B cell (primary cell): ENCODE results near the gene OR2M7. TPM values are rescaled to one million over a fixed set of nuclear protein-coding genes. Genes with fewer than 3 reads are reported as not detected.
"Not testable (repeated sequence)": the region's sequence is repeated elsewhere in the genome, so short reads cannot be mapped to it uniquely, and the experiment has no call there.

Source experiments
- ATAC-seq: fragments of 200-7000 bp; cut with Tn5 transposase; one replicate; pipeline ENCODE4 v1.10.0; 2021; ENCODE audit warnings: low read depth, mild to moderate bottlenecking, moderate number of reproducible peaks, moderate library complexity
- CTCF ChIA-PET: fragments of 350-600 bp; sonication (Branson Sonifier 250); formaldehyde crosslinking; loops from one replicate; lab custom pipeline; 2021; ENCODE audit warnings: antibody characterized with exemption, inconsistent platforms; lab: Charles Lee
- POLR2A ChIA-PET: fragments of 350-600 bp; sonication (Branson Sonifier 250); formaldehyde crosslinking; loops from one replicate; lab custom pipeline; 2021; ENCODE audit warnings: antibody characterized with exemption; lab: Charles Lee
- DNase-seq: peaks from one replicate; pipeline ENCODE4 v3.0.0; 2013
- H2AFZ ChIP-seq: 2 replicates; pipeline ENCODE4 v1.6.1; 2012; ENCODE audit warnings: mild to moderate bottlenecking, low read depth, low read length; ENCODE audit not compliant: insufficient read depth, poor library complexity, severe bottlenecking
- H3K27ac ChIP-seq, 2 donors: 1 replicate in 1 of 2; 2 replicates in 1 of 2; pipeline ENCODE4 v1.5.1; 2012 to 2013; ENCODE audit warnings: low read length in 2 of 2, mild to moderate bottlenecking in 2 of 2, moderate library complexity in 1 of 2
- H3K27me3 ChIP-seq, 4 experiments: fragments of 200-600 bp in 1 of 4; sonication (generic) in 1 of 4; replicated peaks in 1 of 4; 1 replicate in 2 of 4; 2 replicates in 2 of 4; pipeline versions ENCODE4 v1.6.1 to v1.7.0; 2013 to 2016; ENCODE audit warnings: low read length in 3 of 4, mild to moderate bottlenecking in 2 of 4, mixed read lengths in 1 of 4, moderate library complexity in 1 of 4; ENCODE audit not compliant: insufficient read depth in 4 of 4, control insufficient read depth in 3 of 4; ENCODE audit errors: control extremely low read depth in 1 of 4
- H3K36me3 ChIP-seq, 2 experiments: replicated peaks in 1 of 2; 1 replicate in 1 of 2; 2 replicates in 1 of 2; pipeline versions ENCODE4 v1.6.1 to v1.7.1; 2013; ENCODE audit warnings: low read length in 1 of 2; ENCODE audit not compliant: insufficient read depth in 2 of 2, control insufficient read depth in 1 of 2; ENCODE audit errors: control extremely low read depth in 1 of 2, extremely low read depth in 1 of 2
- H3K4me1 ChIP-seq, 2 donors: fragments of 200-600 bp in 1 of 2; sonication (generic) in 1 of 2; 1 replicate in 1 of 2; 2 replicates in 1 of 2; pipeline versions ENCODE4 v1.5.1 to v1.6.1; 2013 to 2017; ENCODE audit warnings: low read length in 2 of 2; ENCODE audit not compliant: control insufficient read depth in 2 of 2, insufficient read depth in 2 of 2
- H3K4me2 ChIP-seq: replicated peaks from 2 replicates; pipeline ENCODE3; 2012; ENCODE audit warnings: mild to moderate bottlenecking, low read depth, low read length; ENCODE audit not compliant: poor library complexity, severe bottlenecking
- H3K4me3 ChIP-seq, 5 experiments: fragments of 200-600 bp in 1 of 5; sonication (generic) in 1 of 5; 1 replicate in 3 of 5; 2 replicates in 2 of 5; pipeline versions ENCODE4 v1.5.1 to v1.7.0; 2011 to 2016; ENCODE audit warnings: low read length in 4 of 5, mild to moderate bottlenecking in 4 of 5, low read depth in 2 of 5, control low read depth in 1 of 5, moderate library complexity in 1 of 5; ENCODE audit not compliant: insufficient read depth in 1 of 5; ENCODE audit errors: control extremely low read depth in 1 of 5, extremely low read depth in 1 of 5
- H3K79me2 ChIP-seq: fragments of 200-600 bp; sonication (generic); one replicate; pipeline ENCODE4 v1.6.0; 2016; ENCODE audit warnings: low read length; ENCODE audit not compliant: control insufficient read depth, insufficient read depth
- H3K9ac ChIP-seq: fragments of 200-600 bp; sonication (generic); 2 replicates; pipeline ENCODE4 v1.6.1; 2017; ENCODE audit warnings: mild to moderate bottlenecking, low read length, moderate library complexity
- H3K9me3 ChIP-seq, 3 donors: one replicate each; pipeline versions ENCODE4 v1.6.1 to v1.7.1; 2013; ENCODE audit warnings: low read length in 2 of 3; ENCODE audit not compliant: control insufficient read depth in 2 of 3, insufficient read depth in 1 of 3; ENCODE audit errors: control extremely low read depth in 1 of 3
- H4K20me1 ChIP-seq: 2 replicates; pipeline ENCODE4 v1.6.0; 2012; ENCODE audit warnings: mild to moderate bottlenecking, low read length; ENCODE audit not compliant: insufficient read depth, control insufficient read depth, poor library complexity, severe bottlenecking
- H3K27ac Mint-ChIP-seq: one replicate; pipeline ENCODE4 v1.8.0; 2021; ENCODE audit warnings: mixed read lengths
- H3K27me3 Mint-ChIP-seq: one replicate; pipeline ENCODE4 v1.8.0; 2021; ENCODE audit warnings: mixed read lengths
- H3K4me1 Mint-ChIP-seq: one replicate; pipeline ENCODE4 v1.8.0; 2021; ENCODE audit warnings: mixed read lengths
- H3K4me3 Mint-ChIP-seq: one replicate; pipeline ENCODE4 v1.8.0; 2021; ENCODE audit warnings: mixed read lengths
- H3K9me3 Mint-ChIP-seq: one replicate; pipeline ENCODE4 v1.8.0; 2022; ENCODE audit warnings: mixed read lengths; ENCODE audit not compliant: insufficient read depth
- CTCF ChIP-seq: fragments of 200-600 bp; IDR thresholded peaks from one replicate; pipeline ENCODE4 v1.8.0; 2022; ENCODE audit warnings: antibody characterized with exemption, mild to moderate bottlenecking
- EZH2 ChIP-seq: IDR thresholded peaks from 2 replicates; pipeline ENCODE4 v1.6.1; 2012; ENCODE audit warnings: borderline replicate concordance, low read depth, mild to moderate bottlenecking, moderate library complexity, low read length; ENCODE audit not compliant: insufficient read depth, poor library complexity, severe bottlenecking
- WGBS: methylation state at CpG from one replicate; pipeline ENCODE4 v1.1.5; 2013; ENCODE audit warnings: missing lambda C conversion rate; ENCODE audit not compliant: insufficient coverage; 5-methylcytosine and 5-hydroxymethylcytosine counted together
- intact Hi-C: fragments of 100-400 bp; cut with micrococcal nuclease; formaldehyde crosslinking; loops from one replicate; pipeline ENCODE4 v1.10.0; 2022
- polyA plus RNA-seq: library from polyadenylated mRNA; depleted of rRNA; stranded (reverse); fragments of >200 nt; gene quantifications from 2 replicates; pipeline ENCODE4 v1.2.3, GENCODE V29; 2012
- total RNA-seq, 2 donors: library from RNA; stranded (reverse); fragments of 120-200 nt in 1 of 2; gene quantifications; 1 replicate in 1 of 2; 2 replicates in 1 of 2; pipeline versions ENCODE4 v1.2.3 to v1.2.4, GENCODE V29; 2013 to 2022

The OR2M7 gene
- total and polyA plus RNA-seq, 2 donors (not counting 1 experiment from before 2014, with no cell fraction given): not detected

GRCh38 chr1:248316796-248317195 lies 7.6 kb downstream of the OR2M7 start:
- no peak overlapping the region for H3K4me3 Mint-ChIP-seq
- Histone ChIP-seq H3K9ac (no peak overlapping the region), H4K20me1 (no peaks in the 10 kb centered on the region), H3K4me3 (no peak overlapping the region), H3K4me1 (no peaks in the 10 kb centered on the region), H2AFZ (no peak overlapping the region), H3K79me2 (no peaks in the 10 kb centered on the region), H3K27ac (no peak overlapping the region), H3K36me3 (no peaks in the 10 kb centered on the region), H3K4me2 (no peak overlapping the region), H3K9me3 (peaks cover 1 to 9% (median 2%) of the 10 kb centered on the region in 3 donors), H3K27me3 (peaks cover 0 to 8% (median 0%) of the 10 kb centered on the region in 4 experiments)
- 87% methylated on average over 11 of the region's 11 CpGs for WGBS
- no peak for DNase-seq
- TF ChIP-seq EZH2 (no peak), CTCF (no peak)
- ChIA-PET POLR2A (no interaction called here), CTCF (no interaction called here)
- intact Hi-C loops: no loop called here
- no peaks in the 10 kb centered on the region for H3K4me1 Mint-ChIP-seq
- peaks cover 19% of the 10 kb centered on the region for H3K27me3 Mint-ChIP-seq
- peaks cover 15% of the 10 kb centered on the region for H3K9me3 Mint-ChIP-seq
- no peak for ATAC-seq
- H3K27ac Mint-ChIP-seq: no peak overlapping the region

GRCh38 chr1:248306740-248307139 lies 17.6 kb downstream of the OR2M7 start:
- intact Hi-C loops, H3K4me2 ChIP-seq, H3K9me3 Mint-ChIP-seq, H3K9me3 ChIP-seq, H2AFZ ChIP-seq, H3K36me3 ChIP-seq, CTCF ChIA-PET, H3K27me3 Mint-ChIP-seq, H3K4me1 Mint-ChIP-seq, H3K27ac ChIP-seq, DNase-seq, H3K4me3 ChIP-seq, H3K4me3 Mint-ChIP-seq, H3K79me2 ChIP-seq, POLR2A ChIA-PET, H3K27me3 ChIP-seq, H3K9ac ChIP-seq, H3K27ac Mint-ChIP-seq, H3K4me1 ChIP-seq, ATAC-seq, H4K20me1 ChIP-seq: not testable (repeated sequence)
- 76% methylated on average over 7 of the region's 15 CpGs for WGBS
